ENCODE results near the gene ATG4A.

- TF ChIP-seq, protein P1, sequence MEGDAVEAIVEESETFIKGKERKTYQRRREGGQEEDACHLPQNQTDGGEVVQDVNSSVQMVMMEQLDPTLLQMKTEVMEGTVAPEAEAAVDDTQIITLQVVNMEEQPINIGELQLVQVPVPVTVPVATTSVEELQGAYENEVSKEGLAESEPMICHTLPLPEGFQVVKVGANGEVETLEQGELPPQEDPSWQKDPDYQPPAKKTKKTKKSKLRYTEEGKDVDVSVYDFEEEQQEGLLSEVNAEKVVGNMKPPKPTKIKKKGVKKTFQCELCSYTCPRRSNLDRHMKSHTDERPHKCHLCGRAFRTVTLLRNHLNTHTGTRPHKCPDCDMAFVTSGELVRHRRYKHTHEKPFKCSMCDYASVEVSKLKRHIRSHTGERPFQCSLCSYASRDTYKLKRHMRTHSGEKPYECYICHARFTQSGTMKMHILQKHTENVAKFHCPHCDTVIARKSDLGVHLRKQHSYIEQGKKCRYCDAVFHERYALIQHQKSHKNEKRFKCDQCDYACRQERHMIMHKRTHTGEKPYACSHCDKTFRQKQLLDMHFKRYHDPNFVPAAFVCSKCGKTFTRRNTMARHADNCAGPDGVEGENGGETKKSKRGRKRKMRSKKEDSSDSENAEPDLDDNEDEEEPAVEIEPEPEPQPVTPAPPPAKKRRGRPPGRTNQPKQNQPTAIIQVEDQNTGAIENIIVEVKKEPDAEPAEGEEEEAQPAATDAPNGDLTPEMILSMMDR (conservative IDR thresholded peaks at IDR 0.05 in 1 of 2, IDR thresholded peaks at IDR 0.05 in 1 of 2; ENCODE audit: extremely low read depth in 1 of 2, insufficient read depth in 1 of 2, low read depth in 1 of 2, low read length in 2 of 2) = no peak
- no peak for TF ChIP-seq EZH2 (IDR thresholded peaks at IDR 0.05; ENCODE audit: borderline replicate concordance, low read length)
Observed at GRCh38 chrX:108097380-108097779, 5.8 kb downstream of the ATG4A start.

All from mammary epithelial cell (primary cell).